Measurements from ENCODE around the gene TNS2.

TNS2 gene

GRCh38 chr12:53059434-53060063, 9.7 kb downstream of the TNS2 start:
- no peak for TF ChIP-seq GATA3 (IDR thresholded peaks at IDR 0.05; ENCODE audit: low read depth, low read length)
- TF ChIP-seq GATA2 (IDR thresholded peaks at IDR 0.05; ENCODE audit: low read depth, low read length): no peak

DNA sequence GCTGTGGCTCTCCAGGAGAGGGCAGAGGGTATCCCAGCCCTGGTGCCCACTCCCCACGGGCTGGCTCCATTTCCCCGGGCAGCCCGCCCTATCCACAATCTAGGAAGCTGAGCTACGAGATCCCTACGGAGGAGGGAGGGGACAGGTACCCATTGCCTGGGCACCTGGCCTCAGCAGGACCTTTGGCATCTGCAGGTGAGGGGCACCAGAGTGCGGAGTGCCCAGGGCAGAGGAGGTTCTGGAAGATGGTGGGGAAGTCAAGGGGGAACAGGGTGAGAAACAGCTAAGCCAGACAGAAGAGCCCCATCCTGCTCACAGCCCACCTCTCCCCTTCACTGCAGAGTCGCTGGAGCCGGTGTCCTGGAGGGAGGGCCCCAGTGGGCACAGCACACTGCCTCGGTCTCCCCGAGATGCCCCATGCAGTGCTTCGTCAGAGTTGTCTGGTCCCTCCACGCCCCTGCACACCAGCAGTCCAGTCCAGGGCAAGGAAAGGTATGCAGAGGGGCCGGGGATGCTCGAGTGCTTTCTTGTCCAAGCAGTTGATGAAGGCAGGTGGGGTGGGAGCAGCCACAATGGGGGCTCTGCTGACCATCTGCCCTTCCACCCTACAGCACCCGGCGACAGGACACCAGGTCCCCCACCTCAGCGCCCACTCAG, 10.3 kb downstream of the TNS2 start:
- TF ChIP-seq GATA2 (IDR thresholded peaks at IDR 0.05; ENCODE audit: low read depth, low read length): no peak
- TF ChIP-seq GATA3 (IDR thresholded peaks at IDR 0.05; ENCODE audit: low read depth, low read length): no peak

DNA sequence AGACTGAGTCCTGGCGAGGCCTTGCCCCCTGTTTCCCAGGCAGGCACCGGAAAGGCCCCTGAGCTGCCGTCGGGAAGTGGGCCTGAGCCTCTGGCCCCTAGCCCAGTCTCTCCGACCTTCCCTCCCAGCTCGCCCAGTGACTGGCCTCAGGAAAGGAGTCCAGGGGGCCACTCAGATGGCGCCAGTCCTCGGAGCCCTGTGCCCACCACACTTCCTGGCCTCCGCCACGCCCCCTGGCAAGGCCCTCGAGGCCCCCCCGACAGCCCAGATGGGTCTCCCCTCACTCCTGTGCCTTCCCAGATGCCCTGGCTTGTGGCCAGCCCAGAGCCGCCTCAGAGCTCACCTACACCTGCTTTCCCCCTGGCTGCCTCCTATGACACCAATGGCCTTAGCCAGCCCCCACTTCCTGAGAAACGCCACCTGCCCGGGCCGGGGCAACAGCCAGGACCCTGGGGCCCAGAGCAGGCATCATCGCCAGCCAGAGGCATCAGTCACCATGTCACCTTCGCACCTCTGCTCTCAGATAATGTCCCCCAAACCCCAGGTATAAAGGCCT, 10.9 kb downstream of the TNS2 start:
- TF ChIP-seq GATA3 (IDR thresholded peaks at IDR 0.05; ENCODE audit: low read depth, low read length): no peak
- TF ChIP-seq GATA2 (IDR thresholded peaks at IDR 0.05; ENCODE audit: low read depth, low read length): no peak

DNA sequence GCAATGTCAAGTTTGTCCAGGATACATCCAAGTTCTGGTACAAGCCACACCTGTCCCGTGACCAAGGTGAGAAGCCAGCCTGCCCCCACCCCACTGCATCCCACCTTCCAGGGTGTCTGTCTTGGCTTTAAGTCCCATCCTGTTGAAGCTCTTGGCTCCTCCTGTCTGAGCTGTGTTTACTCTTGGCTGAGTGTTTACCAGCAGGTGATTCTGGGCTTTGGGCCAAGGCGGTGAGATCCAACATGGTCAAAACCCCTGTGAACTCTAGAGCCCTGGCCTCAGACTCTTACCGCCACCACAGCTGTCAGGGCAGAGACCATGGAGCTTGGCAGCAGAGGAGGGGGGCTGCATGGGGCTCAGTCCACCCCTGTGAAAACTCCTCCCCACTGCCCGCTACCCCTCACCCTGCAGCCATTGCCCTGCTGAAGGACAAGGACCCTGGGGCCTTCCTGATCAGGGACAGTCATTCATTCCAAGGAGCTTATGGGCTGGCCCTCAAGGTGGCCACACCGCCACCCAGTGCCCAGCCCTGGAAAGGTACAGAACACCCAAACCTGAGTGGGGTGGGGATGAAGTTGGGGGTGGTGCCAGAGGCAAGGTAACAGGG, 11.6 kb downstream of the TNS2 start:
- no peak for TF ChIP-seq GATA3 (IDR thresholded peaks at IDR 0.05; ENCODE audit: low read depth, low read length)
- TF ChIP-seq GATA2 (IDR thresholded peaks at IDR 0.05; ENCODE audit: low read depth, low read length): no peak

DNA sequence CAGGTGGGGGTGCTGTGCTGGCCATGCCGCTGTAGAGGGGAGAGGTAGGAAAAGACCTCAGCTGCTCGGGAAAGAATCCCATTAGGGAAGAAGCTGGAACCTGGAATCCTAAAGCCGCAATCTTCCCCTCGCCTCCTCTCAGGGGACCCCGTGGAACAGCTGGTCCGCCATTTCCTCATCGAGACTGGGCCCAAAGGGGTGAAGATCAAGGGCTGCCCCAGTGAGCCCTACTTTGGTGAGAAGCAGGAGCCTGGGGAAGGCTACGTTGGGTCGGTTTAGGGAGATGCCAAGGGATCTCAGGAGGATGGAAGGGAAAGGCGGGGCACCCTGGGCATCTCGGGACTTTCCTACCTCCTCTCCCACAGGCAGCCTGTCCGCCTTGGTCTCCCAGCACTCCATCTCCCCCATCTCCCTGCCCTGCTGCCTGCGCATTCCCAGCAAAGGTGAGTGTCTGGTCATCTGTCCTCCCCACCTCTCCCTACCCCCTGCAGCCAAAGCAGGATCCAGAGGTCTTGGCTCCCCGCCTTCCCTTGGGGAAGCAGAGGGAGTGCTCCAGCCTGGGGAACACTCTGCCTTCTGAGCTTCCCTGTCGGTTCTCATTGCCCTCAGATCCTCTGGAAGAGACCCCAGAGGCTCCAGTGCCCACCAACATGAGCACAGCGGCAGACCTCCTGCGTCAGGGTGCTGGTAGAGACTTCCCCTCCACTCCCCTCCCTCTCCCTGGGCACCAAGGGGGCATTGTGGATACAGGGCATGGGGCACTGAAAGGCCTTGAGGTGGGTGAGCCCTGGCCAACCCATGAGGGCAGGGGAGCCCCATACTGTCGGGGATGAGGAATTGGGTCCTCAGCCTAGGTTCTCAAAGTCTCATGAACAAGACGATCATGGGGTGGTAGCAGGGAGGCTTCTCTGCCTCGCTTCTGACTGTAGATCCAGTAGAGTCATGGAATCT, 12.4 kb downstream of the TNS2 start:
- no peak for TF ChIP-seq GATA2 (IDR thresholded peaks at IDR 0.05; ENCODE audit: low read depth, low read length)
- TF ChIP-seq GATA3 (IDR thresholded peaks at IDR 0.05; ENCODE audit: low read depth, low read length): no peak

- TF ChIP-seq GATA3 (IDR thresholded peaks at IDR 0.05; ENCODE audit: low read depth, low read length) (no peak), GATA2 (IDR thresholded peaks at IDR 0.05; ENCODE audit: low read depth, low read length) (no peak)
Observed at GRCh38 chr12:53062977-53063707, 13.3 kb downstream of the TNS2 start.

DNA sequence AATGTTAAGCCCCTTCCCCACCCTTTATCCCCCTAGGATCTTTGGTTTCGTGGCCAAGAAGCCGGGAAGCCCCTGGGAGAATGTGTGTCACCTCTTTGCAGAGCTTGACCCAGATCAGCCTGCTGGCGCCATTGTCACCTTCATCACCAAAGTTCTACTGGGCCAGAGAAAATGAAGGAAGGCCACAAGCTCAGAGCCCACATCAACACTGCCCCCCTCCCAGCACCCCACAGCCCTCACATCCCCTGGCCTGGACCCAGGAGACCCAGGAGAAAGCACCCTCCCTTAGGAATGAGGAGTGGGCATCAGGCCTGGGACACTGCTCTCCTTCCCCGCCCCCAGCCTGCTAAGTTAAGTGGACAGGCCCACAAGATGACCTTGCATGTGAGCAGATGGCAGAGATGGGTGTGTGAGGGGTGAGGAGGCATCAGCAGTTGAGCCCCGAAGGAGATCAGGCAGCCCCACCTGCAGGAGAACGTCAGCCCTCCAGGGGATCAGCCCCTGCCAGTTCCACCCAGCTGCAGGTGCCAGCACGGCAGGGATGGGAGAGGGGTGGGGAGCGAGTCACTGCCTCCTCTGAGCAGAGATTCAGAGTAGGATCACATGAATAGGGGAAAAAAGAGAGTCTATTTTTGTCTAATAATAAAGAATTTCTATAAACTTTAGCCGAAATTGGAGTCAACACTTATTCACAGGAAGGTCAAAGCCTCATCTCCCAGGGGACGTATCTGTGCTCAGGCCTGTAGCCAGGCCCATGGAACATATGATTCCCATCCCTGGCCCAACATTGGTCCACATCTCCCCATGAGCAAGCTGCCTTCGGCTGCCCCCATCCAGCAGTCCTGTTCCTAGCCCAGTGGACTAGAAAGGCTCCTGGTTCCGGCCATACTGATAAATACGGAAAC, 14.1 kb downstream of the TNS2 start:
- no peak for TF ChIP-seq GATA2 (IDR thresholded peaks at IDR 0.05; ENCODE audit: low read depth, low read length)
- TF ChIP-seq GATA3 (IDR thresholded peaks at IDR 0.05; ENCODE audit: low read depth, low read length): no peak

DNA sequence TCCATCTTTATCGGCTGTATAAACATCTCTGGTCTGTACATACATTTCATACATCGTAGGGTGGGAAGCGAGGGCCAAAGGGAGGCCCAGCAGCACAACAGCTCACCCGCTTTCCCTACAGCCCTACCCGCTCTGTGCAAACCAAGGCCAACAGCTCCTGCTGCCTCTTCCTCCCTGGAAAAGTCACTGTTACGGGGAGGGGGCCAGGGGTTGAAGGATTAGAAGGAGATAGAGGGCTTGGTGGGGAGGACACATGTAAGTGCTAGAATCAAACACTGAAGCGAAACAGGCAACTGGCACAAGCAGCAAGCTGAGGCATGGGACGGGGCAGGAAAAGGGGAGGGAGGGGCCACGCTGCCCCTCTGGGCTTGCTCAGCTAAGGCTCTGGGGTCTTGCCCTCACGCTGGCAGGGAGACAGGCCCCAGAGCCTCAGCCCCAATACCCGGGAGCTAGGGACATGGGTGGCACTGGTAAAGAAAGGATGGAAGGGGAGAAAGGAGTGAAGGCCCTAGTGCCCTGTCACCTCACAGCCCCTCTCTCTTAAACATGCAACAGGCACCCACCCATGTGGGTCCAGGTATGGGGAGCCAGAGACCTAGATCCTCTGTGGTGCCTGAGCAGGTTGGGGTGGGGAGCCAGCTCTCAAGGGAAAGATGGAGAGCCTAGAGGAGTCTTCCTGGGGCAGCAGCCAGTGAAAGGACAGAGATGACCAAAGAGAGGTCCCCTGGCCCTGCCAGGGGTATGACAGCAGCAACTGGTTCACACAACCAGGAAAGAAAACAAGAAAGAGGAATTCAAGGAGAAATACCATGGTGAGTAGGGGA, 15.0 kb downstream of the TNS2 start:
- no peak for TF ChIP-seq GATA2 (IDR thresholded peaks at IDR 0.05; ENCODE audit: low read depth, low read length)
- TF ChIP-seq GATA3 (IDR thresholded peaks at IDR 0.05; ENCODE audit: low read depth, low read length): no peak

DNA sequence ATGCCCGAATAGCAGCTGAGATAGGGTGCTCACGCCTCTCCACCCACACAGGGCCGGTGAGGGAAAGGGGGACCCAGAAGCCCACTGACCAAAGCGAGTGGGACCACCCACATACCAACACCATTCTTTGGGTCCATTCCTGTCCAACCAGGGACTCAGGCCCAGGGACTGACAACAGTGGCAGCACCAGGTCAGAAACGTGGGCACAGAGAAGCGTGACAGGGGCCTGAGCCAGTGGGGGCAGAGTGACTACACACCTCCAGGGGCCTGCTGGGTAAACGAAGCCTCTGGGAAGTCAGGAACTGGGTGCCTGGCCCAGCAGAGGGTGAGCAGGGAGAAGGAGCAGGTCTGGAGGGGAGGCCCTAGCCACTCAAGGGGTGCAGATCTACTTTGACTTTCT, 15.6 kb downstream of the TNS2 start:
- TF ChIP-seq GATA3 (IDR thresholded peaks at IDR 0.05; ENCODE audit: low read depth, low read length) (no peak), GATA2 (IDR thresholded peaks at IDR 0.05; ENCODE audit: low read depth, low read length) (no peak)

GRCh38 chr12:53065975-53066931, 16.4 kb downstream of the TNS2 start:
- TF ChIP-seq GATA3 (IDR thresholded peaks at IDR 0.05; ENCODE audit: low read depth, low read length) (no peak), GATA2 (IDR thresholded peaks at IDR 0.05; ENCODE audit: low read depth, low read length) (no peak)

Measured in SH-SY5Y (cell line).